ENCODE results near the gene FOSB.

The FOSB gene

GRCh38 chr19:45442778-45443461, 24.9 kb upstream of the FOSB start:
- DNase-seq, result peak; percentile 50

GRCh38 chr19:45443462-45444317, 24.1 kb upstream of the FOSB start:
- peak; percentile 76 for DNase-seq

DNA sequence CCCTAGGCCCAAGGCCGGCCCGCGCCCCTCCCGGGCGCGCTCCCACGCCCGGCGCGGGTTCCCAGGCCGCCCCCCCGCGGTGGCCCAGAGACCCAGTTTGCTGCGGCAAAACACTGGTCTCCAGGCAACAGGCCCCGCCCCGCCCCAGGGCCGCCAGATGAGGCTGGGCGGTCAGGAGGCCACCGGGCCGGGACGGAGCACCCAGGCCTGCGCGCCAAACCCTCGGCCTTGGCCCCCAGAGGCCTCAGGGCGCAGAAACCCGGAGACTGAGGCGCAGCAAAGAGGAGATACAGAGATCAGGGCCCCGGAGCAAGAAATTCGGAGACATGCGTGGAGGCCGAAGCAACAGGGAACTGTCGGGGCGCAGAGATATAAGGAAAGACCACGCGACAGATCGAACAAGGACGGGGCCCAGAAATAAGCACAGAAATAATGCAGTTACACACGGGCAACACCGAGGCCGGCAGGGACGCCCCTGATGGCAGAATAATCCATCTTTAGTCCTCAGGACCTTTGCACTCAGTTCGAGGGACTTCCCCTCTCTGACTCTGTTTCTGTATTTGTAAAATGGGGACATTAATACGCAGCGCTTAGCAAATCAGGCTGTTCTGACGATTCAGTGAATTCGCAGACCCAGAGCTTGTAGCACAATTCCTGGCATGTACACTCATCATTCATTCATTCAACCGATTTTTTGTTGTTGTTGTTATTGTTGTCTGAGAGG, 23.3 kb upstream of the FOSB start:
- peak; percentile 83 for DNase-seq

GRCh38 chr19:45445139-45445538, 22.7 kb upstream of the FOSB start:
- DNase-seq, result no peak

- DNase-seq, result no peak
Measured at GRCh38 chr19:45446295-45446694, 21.5 kb upstream of the FOSB start.

- DNase-seq, result no peak
Measured at GRCh38 chr19:45446944-45447343, 20.9 kb upstream of the FOSB start.

GRCh38 chr19:45448425-45448756, 19.4 kb upstream of the FOSB start:
- DNase-seq, result no peak

- DNase-seq, result no peak
Measured at GRCh38 chr19:45448887-45449299, 18.9 kb upstream of the FOSB start.

DNA sequence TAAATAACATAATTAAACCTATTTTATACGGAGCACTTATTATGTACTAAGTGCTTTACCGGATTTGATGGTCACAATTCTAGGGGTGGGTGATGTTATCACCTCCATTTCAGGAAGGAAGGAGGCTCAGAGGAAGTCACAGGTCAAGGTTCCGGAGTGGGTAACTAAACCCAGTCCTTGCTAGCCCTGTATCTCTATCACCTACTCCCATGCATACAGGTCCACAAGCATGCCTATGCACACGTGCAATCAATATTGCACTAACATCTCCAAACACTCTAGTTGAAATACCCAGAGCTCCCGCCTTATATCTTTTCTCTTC, 17.8 kb upstream of the FOSB start:
- DNase-seq, result no peak

- DNase-seq, result peak; percentile 44
Measured at GRCh38 chr19:45451131-45451849, 16.5 kb upstream of the FOSB start.

GRCh38 chr19:45451850-45452387, 15.9 kb upstream of the FOSB start:
- DNase-seq, result no peak

GRCh38 chr19:45455707-45456499, 11.9 kb upstream of the FOSB start:
- peak; percentile 73 for DNase-seq

DNA sequence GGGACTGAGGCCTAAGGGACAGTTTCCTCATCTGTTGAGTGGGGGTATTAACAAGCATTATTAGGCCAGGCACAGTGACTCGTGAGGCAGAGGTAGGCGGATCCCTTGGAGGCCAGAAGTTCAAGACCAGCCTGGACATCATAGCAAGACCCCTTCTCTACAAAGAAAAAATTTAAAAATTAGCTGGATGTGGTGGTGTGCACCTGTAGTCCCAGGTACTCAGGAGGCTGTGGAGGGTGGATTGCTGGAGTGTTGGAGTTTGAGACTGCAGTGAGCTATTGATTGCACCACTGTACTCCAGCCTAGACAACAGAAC, 11.3 kb upstream of the FOSB start:
- no peak for DNase-seq

DNA sequence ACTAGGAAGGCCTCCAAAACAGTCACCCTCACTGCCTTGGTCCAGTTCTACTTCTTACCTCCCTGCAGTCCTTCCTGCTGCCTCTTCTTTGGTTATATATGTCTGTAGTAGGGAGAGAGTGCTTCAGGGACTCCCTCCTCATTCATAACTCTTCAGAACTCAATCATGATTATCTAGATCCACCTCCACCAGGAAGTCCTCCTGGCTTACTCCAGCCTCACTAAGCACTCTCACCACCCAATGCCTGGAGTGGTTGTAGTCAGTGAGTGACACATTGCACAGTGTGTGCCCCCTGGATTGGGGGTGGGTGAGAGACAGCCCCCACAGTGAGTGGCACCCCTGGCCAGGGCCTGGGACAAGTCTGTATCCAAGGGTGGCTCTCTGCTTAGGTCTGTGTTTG, 10.0 kb upstream of the FOSB start:
- DNase-seq, result no peak

DNA sequence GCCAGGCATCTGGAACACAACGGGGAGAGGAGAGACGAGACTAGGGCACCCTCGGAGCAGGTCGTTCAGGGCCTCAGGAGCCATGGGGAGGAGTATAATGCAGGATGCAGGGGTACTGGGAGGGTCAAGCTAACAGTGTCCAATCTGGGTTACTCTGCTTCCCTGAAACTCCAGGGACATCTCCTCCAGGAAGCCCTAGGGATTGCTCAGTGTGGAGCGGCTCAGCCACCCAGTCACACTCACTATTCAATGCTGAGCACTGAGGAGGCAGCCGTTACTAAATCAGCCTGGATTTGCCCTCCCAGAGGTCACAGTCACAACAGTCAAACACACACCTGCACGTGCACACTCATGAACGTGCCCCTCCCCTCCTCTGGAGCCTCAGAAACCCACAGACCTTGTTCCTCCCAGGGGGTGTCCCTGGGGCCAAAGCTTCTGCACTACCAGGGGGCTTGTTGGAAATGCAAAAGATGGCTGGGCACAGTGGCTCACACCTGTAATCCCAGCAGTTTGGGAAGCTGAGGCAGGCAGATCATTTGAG, 6.9 kb upstream of the FOSB start:
- no peak for DNase-seq

DNA sequence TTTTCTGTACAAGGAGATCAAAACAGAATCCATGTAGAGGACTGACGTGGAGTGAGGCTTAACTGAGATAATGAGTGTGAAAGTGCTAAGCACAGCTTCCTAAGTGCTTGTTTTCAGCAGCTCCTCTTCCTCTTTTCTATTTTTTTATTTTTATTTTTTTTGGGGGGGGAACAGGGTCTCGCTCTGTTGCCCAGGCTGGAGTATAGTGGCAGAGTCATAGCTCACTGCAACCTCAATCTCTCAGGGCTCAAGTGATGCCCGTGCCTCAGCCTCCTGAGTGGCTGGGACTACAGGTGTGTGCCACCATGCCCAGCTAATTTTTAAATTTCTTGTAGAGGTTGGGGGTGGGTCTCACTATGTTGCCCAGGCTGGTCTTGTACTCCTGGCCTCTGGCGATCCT, 5.6 kb upstream of the FOSB start:
- DNase-seq, result no peak

DNA sequence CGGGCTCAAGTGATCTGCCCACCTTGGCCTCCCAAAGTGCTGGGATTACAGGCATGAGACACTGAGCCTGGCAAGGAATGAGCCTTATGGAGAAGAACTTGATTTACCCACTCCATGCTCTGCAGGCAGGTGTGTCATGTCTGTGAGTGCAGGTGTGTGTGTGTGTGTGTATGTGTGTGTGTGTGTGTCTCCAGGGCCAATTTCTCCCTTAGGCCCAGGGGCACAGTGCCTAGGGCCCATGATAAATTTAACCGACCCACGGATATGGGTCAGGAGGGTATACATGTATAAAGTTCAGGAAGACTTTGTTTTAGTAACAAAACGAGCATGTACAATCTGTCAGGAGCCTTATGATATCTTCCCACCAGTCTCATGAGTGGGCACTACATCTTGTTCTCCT, 4.6 kb upstream of the FOSB start:
- DNase-seq, result no peak

- DNase-seq, result no peak
Measured at GRCh38 chr19:45464274-45464673, 3.5 kb upstream of the FOSB start.

GRCh38 chr19:45464852-45465441, 2.8 kb upstream of the FOSB start:
- DNase-seq, result no peak

DNA sequence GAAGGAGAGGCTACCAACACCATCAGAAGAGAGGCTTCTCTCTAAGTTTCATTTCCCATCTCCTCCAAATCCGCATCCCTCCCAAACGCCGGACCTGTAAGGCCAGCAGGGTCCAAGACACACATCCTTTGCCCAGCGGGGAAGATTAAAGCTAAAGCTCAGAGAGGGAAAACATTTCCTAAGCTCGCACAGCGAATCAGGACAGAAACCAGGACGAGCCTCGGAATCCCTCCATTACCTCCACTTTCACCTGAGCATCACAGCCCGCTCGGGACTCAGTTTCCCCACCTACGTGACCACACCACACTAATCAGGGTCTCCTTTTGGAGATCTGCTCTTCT, 711 bp upstream of the FOSB start:
- no peak for DNase-seq

GRCh38 chr19:45468159-45468651, 409 bp downstream of the FOSB start:
- peak; percentile 46 for DNase-seq

- no peak for DNase-seq
Measured at GRCh38 chr19:45468803-45469131, 971 bp downstream of the FOSB start.

Data from stimulated activated CD4-positive, alpha-beta T cell treated with anti-CD3 and anti-CD28 coated beads, Interleukin-15, amount 100 ng/mL, for 24 hours (primary cell).